GM06990 (cell line): ENCODE measurements around the gene DDX55.
A peak's percentile ranks its signal among the peaks of the same experiment; 100 is the strongest.
"Not testable (repeated sequence)": the region's sequence is repeated elsewhere in the genome, so short reads cannot be mapped to it uniquely, and the experiment has no call there.

Source experiments
- DNase-seq: peaks from one replicate; pipeline ENCODE4 v3.0.0-alpha.2; 2011; ENCODE audit not compliant: insufficient read length; ENCODE audit errors: extremely low read depth
- H3K27me3 ChIP-seq: replicated peaks from 2 replicates; pipeline ENCODE4 v1.6.0; 2011; ENCODE audit warnings: low read length; ENCODE audit not compliant: control insufficient read depth, insufficient read depth
- H3K36me3 ChIP-seq: 2 replicates; pipeline ENCODE4 v1.5.1; 2011; ENCODE audit warnings: low read length; ENCODE audit not compliant: control insufficient read depth, insufficient read depth
- H3K4me3 ChIP-seq: replicated peaks from 2 replicates; pipeline ENCODE4 v1.5.1; 2011; ENCODE audit warnings: low read depth, mild to moderate bottlenecking, control low read depth, low read length
- TF ChIP-seq, protein P1 (sequence below): IDR thresholded peaks from 2 replicates; pipeline ENCODE4 v1.5.1; 2011; ENCODE audit warnings: low read length, control low read depth, mild to moderate bottlenecking, inconsistent platforms; ENCODE audit not compliant: insufficient read depth, poor library complexity, severe bottlenecking

The DDX55 gene

DNA sequence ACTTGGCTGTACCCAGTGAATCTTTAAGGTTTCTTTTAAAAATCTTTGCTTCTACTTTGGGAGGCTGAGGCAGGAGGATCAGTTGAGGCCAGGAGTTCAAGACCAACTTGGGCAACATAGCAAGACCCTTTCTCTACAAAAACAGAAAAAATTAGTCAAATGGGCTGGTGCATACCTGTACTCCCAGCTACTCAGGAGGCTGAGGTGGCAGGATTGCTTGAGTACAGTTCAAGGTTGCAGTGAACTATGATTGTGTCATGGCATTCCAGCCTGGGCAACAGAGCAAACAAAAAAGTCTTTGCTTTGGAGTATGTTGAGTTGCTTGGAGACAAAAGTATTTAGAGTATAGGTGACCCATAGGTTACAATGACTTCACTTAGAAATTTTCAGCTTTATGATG lies 6.2 kb upstream of the DDX55 start:
- Histone ChIP-seq H3K27me3 (no peaks in the 10 kb centered on the region), H3K4me3 (no peak overlapping the region), H3K36me3 (peaks cover 14% of the 10 kb centered on the region)
- TF ChIP-seq, protein P1, sequence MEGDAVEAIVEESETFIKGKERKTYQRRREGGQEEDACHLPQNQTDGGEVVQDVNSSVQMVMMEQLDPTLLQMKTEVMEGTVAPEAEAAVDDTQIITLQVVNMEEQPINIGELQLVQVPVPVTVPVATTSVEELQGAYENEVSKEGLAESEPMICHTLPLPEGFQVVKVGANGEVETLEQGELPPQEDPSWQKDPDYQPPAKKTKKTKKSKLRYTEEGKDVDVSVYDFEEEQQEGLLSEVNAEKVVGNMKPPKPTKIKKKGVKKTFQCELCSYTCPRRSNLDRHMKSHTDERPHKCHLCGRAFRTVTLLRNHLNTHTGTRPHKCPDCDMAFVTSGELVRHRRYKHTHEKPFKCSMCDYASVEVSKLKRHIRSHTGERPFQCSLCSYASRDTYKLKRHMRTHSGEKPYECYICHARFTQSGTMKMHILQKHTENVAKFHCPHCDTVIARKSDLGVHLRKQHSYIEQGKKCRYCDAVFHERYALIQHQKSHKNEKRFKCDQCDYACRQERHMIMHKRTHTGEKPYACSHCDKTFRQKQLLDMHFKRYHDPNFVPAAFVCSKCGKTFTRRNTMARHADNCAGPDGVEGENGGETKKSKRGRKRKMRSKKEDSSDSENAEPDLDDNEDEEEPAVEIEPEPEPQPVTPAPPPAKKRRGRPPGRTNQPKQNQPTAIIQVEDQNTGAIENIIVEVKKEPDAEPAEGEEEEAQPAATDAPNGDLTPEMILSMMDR = no peak
- no peak for DNase-seq

DNA sequence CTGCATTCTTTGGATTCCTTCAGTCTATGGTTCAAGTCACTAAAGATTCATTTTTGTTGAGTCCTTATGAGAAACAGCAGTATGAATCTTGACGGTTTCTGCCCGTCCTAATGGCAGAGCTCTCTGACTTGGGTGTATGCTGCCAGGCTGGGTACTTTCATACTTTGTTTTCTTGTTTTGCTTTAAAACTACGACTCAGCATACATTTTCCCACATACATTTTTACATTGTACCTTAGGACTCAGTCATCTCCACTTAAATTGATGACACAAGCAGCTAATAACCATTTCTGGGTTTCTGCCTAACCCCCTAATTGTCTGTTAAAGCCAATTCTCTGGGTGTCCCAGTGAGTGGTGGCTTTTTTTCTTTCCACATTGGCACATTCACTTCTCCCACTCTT lies 4.8 kb upstream of the DDX55 start:
- Histone ChIP-seq H3K27me3 (no peaks in the 10 kb centered on the region), H3K4me3 (no peak overlapping the region), H3K36me3 (peaks cover 9% of the 10 kb centered on the region)
- no peak for DNase-seq
- TF ChIP-seq, protein P1 = no peak

DNA sequence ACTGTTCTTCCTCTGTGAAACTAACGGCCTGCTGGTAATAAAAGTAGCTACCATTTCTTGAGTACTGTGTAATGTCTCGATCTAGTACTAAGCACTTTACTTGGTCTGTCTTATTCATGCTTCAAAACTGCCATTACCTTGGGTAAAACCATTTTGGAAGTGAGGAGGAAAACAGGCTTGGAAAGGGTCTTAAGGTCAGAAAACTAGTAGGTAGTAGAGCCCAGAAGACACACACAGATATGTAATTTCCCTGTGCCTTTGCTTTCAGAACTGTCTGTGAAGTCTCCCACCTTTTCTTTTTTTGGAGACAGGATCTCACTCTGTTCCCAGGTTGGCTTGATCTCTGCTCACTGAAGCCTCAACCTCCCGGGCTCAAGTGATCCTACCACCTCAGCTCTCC lies 3.4 kb upstream of the DDX55 start:
- DNase-seq = no peak
- H3K36me3 ChIP-seq = peaks cover 7% of the 10 kb centered on the region
- H3K4me3 ChIP-seq = no peak overlapping the region
- no peaks in the 10 kb centered on the region for H3K27me3 ChIP-seq
- TF ChIP-seq, protein P1 = no peak

DNA sequence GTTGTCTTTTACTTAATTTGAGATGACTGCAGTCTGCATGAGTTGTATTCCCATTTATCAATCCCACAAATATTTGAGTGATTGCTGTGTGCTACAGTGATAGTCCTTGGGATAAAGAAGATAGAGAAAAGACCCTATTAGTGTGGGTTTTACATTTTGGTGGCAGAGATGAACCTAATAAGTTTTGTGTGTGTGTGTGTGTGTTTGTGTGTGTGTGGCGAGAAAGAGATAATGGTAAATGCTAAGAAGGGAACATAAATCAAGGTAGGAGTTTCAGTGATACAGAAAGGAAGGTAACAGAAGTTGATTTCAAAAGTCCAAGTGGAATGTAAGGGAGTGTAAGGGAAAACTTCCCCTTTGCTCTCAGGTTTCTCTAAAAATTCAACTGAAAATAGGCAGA lies 2.6 kb upstream of the DDX55 start:
- TF ChIP-seq, protein P1 = no peak
- peaks cover 8% of the 10 kb centered on the region for H3K36me3 ChIP-seq
- no peak overlapping the region for H3K4me3 ChIP-seq
- DNase-seq = no peak
- H3K27me3 ChIP-seq = no peaks in the 10 kb centered on the region

DNA sequence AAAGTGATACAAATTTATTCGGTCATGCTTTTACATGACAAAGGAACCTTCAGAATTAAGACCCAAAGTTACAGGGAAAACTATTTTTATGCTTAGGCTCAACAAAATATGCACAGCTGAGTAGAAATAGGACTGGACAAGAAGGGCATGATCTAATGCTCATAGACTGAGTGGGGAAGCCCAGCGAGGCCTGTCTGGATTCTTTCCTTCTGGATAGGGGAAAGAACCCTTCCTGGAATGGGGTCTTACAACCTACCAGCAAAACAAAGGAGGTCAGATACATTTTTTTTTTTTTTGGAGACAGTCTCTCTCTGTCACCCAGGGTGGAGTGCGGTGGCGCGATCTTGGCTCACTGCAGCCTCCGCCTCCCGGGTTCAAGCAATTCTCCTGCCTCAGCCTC lies 2.2 kb upstream of the DDX55 start:
- H3K27me3 ChIP-seq = no peaks in the 10 kb centered on the region
- peaks cover 8% of the 10 kb centered on the region for H3K36me3 ChIP-seq
- TF ChIP-seq, protein P1 = no peak
- H3K4me3 ChIP-seq = no peak overlapping the region
- no peak for DNase-seq

DNA sequence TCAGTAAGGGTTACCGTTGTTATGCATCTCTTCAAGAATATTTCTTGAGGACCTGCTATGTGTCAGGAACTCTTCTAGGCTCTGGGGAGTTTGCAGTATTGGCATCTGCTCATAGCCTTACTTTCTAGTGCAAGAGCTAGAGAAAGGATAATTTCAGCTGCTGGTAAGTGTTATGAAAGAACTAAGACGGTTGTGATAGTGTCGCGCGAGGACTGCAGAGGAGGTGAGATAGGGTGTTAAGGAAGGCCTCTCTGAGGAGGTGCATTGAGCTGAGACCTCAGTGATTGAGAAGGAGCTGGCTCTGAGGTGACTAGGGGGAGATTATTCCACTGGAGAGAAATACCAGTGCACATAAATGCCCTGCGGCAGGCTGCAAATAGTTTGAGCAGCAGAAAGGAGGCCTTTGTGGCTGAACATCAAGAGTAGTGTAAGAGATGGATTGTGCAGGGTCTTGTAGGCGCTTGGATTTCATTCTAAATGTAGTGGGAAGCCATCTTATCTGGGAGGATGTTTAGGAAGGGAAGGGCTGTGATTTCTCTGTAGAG lies 824 bp downstream of the DDX55 start:
- H3K4me3 ChIP-seq = peak overlapping the region; percentile 99
- TF ChIP-seq, protein P1 = no peak
- H3K27me3 ChIP-seq = no peaks in the 10 kb centered on the region
- no peak for DNase-seq
- H3K36me3 ChIP-seq = peaks cover 13% of the 10 kb centered on the region

DNA sequence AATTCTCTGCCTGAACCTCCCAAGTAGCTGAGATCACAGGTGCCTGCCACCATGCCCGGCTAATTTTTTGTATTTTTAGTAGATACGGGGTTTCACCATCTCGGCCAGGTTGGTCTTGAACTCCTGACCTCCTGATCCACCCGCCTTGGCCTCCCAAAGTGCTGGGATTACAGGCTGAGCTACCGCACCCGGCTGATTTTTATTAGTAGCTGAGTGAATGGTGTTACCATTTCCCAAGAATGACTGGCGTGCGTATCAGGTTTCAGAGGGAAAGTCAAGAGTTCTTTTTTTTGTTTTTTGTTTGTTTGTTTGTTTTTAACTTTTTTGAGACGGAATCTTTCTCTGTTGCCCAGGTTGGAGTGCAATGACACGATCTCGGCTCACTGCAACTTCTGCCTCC lies 1.6 kb downstream of the DDX55 start:
- peak overlapping the region; percentile 14 for H3K4me3 ChIP-seq
- DNase-seq, H3K27me3 ChIP-seq: not testable (repeated sequence)
- peaks cover 17% of the 10 kb centered on the region for H3K36me3 ChIP-seq
